ELF-1 (cell line): ENCODE measurements around the gene ARFGEF3.
"Not testable (repeated sequence)": the region's sequence is repeated elsewhere in the genome, so short reads cannot be mapped to it uniquely, and the experiment has no call there.

Source experiments
- DNase-seq: peaks from one replicate; pipeline ENCODE4 v3.0.0-alpha.2; 2016; ENCODE audit warnings: low read depth, low spot score

ARFGEF3 gene

GRCh38 chr6:138347864-138348263 is 186.1 kb downstream of the ARFGEF3 start:
- no peak for DNase-seq

- no peak for DNase-seq
Measured at GRCh38 chr6:138349891-138350290, 188.2 kb downstream of the ARFGEF3 start.

DNA sequence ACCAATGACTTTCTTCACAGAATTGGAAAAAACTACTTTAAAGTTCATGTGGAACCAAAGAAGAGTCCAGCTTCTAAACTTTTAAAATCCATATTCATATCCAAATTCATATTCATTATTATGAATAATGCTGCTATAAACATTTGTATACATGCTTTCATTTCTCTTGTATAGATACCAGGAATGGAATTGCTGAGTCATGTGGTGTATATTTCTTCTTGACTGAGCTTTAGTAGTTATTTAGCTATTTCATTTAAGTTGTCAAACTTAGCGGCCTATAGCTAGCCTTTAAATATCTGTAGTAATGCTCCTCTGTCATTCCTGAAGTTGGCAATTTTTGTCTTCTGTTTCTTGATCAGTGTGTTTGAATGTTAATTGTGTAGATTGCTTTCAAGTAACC is 196.2 kb downstream of the ARFGEF3 start:
- no peak for DNase-seq

DNA sequence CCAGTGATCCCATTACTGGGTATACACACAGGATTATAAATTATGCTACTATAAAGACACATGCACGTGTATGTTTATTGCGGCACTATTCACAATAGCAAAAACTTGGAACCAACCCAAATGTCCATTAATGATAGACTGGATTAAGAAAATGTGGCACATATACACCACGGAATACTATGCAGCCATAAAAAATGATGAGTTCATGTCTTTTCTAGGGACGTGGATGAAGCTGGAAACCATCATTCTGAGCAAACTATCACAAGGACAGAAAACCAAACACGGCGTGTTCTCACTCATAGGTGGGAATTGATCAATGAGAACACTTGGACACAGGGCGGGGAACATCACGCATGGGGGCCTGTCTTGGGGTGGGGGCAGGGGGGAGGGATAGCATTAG is 206.9 kb downstream of the ARFGEF3 start:
- not testable (repeated sequence) for DNase-seq

DNA sequence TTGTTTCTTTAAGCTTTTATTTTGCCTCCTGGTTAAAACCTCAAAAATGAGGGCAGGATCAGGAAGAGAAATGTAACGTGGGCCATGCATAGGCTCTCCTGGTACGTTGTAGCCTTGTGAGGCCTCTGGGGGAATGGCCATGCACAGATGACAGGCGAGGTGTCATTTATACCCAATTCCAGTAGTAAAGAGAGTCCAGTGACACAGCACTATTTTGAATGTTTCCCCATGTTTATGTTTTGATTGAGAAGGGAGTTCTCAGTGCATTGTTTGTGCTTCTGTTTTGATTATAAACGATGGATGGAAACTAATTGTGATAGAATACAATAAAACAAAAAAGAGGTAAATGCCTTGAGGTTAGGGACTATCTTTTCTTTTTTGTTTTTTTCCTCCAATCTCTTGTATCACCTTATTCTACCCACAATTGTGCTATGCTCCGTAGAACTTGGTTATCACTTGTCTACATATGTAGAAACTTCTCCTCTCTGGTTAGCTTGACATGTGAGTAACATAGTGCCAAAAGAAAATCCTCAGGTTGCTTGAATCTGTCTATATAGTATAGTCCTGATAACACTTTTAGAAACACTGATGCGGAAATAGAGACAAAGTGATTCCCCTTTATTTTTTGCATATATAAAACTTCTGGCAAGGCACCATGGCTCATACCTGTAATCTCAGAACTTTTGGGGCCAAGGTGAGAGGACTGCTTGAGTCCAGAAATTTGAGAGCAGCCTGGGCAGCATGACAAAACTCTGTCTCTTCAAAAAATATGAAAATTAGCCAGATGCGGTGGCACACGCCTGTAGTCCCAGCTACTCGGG is 209.1 kb downstream of the ARFGEF3 start:
- DNase-seq = no peak

- no peak for DNase-seq
Measured at GRCh38 chr6:138371452-138371711, 209.6 kb downstream of the ARFGEF3 start.

DNA sequence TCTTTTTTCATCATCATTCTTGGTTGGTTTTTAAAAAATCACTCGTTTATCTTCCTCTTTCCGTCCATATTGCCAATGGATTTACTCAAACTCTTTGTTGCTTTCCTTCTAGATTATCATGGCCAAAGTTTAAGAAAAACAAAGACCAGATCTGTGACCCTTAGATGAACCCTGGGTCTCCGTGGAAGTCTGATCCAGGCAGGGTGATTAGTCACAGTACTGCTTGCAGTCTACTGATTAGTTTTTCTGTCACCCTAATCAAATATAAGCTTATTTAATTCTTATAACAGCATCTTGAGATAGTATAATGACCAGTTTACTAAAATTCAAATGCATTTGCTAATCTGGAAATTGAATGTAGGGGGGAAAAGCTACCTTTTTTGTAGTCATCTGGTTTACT is 210.0 kb downstream of the ARFGEF3 start:
- DNase-seq = no peak

DNA sequence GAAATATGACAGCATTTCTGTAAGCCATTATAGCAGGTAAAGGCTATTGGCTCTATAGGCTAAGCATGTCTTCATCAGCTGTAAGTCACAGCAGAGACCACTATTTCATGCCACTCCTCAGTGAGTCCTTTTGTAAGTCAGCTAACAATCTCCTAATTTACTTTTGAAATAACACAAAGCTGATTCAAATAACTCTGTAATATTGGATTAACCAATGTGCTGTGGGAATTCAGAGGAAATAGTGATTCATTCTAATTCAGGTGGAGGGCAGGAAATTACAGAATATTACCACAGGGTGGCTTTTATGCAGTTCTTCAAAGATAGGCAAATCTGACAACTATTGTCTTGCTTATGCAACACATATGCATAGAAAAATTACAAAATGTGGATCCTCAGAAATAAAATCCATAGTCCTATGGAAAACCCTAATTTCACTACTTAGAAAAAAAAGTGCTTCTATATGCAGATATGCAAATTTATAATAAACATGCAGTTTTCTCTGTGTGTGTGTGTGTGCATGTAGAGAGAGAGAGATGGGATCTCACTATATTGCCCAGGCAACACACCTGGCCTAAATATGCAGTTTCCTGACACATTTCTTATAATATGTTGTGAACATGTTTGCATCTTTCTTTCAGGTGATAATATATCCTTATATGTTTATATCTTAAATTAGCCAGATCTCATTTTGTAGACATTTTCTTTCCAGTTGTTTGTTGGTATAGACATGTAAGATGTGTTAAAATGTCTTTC is 211.1 kb downstream of the ARFGEF3 start:
- DNase-seq = no peak

DNA sequence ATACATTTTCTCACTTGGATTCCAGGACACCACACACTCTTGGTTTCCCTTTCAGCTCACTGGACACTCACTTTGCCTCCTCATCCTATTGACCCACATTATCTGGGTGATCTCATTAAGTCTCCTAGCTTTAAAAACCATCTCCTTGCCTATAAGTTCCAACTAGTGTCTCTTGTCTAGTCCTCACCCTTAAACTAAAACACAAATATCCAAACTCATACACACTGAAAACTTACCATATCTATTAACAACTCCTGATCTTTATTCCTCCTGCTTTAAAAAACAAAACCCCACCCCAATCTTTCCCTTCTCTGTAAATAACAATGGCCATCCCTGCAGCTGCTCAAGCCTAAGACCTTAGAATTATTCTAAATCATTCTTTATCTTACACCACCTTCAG is 212.5 kb downstream of the ARFGEF3 start:
- no peak for DNase-seq

- DNase-seq = no peak
Measured at GRCh38 chr6:138374815-138375214, 213.1 kb downstream of the ARFGEF3 start.

DNA sequence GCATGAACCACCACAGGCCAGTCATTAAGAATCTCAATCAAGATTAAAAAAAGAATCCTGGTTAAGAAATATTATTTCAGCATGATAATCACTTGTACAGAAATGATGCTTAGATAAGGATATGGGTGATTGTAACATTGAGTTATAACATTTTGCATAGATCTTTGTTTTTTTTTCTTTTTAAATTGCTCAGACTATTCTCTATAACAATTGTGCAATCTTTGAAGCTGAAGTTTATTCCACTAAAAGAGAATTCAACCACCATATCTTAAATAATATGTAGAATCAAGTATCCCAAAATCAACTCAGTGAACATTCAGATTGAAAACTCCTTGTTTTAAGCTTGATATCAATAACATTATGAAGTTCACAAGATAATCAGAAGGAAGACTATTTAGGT is 215.3 kb downstream of the ARFGEF3 start:
- DNase-seq = no peak

GRCh38 chr6:138377844-138378243 is 216.1 kb downstream of the ARFGEF3 start, which contains the start of gene SMIM28:
Gene SMIM28 (plus strand): TSS chr6:138377905. CDS start chr6:138378073, 168 bp downstream.
- no peak for DNase-seq

- DNase-seq = no peak
Measured at GRCh38 chr6:138378463-138378862, 216.7 kb downstream of the ARFGEF3 start.

- DNase-seq = peak; percentile 68
Measured at GRCh38 chr6:138382498-138383265, 220.9 kb downstream of the ARFGEF3 start.

GRCh38 chr6:138383776-138384175 is 222.0 kb downstream of the ARFGEF3 start:
- DNase-seq = no peak

- DNase-seq = no peak
Measured at GRCh38 chr6:138386897-138387296, 225.2 kb downstream of the ARFGEF3 start.

DNA sequence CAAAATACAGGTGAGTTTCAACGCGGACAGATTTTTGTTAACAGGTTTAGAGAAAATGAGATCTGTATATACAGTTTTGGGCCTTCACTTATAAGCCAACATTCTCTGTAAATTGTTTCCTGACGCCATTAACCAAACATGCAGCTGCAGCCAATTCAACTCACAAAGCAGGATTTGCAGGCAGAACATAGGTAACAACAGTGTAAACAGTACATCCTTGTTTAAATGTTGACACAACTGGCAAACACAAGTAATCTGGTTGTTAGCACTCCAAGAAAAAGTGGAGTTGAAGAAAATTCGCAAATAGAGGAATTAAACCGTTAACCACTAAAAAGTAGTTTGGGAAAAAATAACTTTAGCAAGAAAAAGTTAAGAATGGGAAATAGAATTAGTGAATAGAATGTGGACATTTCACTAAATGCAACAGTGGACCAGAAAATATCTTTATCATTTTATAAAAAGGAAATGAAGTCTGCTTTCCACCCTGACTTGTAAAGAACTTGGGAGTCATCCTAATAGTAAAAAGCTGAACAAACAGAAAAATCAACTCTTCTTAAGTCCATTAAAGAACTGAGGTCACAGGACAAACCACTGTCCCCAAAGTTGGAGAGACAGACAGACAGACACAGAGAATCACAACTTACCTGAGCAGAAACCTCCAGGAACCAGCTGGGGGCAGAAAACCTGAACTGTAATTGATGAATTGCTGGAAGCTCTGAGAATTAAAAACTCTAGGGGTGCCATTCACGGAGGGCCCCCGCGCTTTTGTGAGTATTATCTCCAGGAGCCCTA is 226.0 kb downstream of the ARFGEF3 start:
- DNase-seq = no peak

DNA sequence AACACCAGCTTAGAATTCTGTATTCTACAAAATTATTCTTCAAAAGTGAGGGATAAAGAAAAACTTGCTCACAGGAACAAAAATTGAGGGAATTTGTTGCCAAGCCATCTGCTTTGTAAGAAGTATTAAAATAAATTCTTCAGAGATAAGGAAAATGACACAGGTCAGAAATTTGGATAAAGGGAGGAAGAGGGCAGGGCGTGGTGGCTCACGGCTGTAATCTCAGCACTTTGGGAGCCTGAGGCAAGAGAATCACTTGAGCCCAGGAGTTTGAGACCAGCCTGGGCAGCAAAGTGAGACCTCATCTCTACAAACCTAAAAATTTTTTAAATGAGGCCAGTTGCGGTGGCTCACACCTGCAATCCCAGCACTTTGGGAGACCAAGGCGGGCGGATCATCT is 227.8 kb downstream of the ARFGEF3 start:
- no peak for DNase-seq
